A549 (cell line): ENCODE data around the gene CGB3.

ENCODE experiments used
- KDM1A ChIP-seq: fragments of 200-600 bp; sonication (generic); IDR thresholded peaks from 2 replicates; pipeline ENCODE4 v1.6.1; 2016; ENCODE audit warnings: low read depth, mild to moderate bottlenecking
- POLR2A ChIP-seq: IDR thresholded peaks from 2 replicates; pipeline ENCODE4 v1.6.1; 2012; ENCODE audit warnings: mild to moderate bottlenecking, low read length
- SMC3 ChIP-seq: fragments of >200 bp; sonication (Bioruptor Twin); formaldehyde crosslinking; IDR thresholded peaks from 3 replicates; pipeline ENCODE4 v1.6.1; 2018; ENCODE audit warnings: inconsistent platforms
- TP53 ChIP-seq: fragments of 250-450 bp; sonication (Bioruptor Pico); IDR thresholded peaks from 2 replicates; pipeline ENCODE4 v1.5.0; 2021; ENCODE audit warnings: mild to moderate bottlenecking, moderate library complexity
- TF ChIP-seq, protein P1 (sequence below): fragments of >200 bp; sonication (Bioruptor Twin); formaldehyde crosslinking; IDR thresholded peaks from 3 replicates; pipeline ENCODE4 v1.5.1; 2016
- TF ChIP-seq, protein P2 (sequence below): fragments of 150-350 bp; IDR thresholded peaks from 2 replicates; pipeline ENCODE4 v1.6.1; 2014; ENCODE audit warnings: low read depth, mild to moderate bottlenecking, low read length
- TF ChIP-seq, protein P3 (sequence below): fragments of 450-650 bp; IDR thresholded peaks from 2 replicates; pipeline ENCODE4 v1.6.1; 2014; ENCODE audit warnings: antibody characterized with exemption

DNA sequence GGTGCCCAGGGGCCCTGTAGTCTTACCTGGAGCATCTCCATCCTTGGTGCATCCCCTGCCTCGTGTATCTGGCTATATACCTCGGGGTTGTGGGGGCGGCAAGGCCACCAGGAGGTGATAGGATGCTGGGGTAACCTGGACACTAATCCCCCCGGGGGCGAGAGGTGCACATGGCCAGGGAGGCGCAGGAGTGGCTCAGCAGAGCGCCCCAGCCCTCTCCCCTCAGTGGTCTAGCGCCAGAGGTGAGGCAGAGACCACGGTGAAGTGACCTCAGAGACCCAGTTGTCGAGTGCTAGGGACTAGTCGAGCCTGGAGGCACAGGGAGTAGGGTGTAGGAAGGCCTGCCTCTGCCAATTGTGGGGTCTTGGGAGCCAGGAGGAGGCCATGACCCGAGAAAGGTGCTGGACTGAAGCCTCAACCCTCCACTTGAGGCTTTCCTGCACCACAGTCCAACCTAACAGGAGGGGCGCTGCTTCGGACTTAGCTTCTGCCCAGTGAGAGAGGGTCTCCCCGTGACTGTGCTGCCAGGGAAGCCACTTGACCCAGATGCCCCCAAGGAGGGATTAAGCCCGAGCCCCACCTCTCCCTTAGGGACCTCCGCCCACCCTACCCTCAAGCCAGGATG lies 7.0 kb downstream of the CGB3 start, which contains the start of gene LHB:
- TF ChIP-seq, protein P1, sequence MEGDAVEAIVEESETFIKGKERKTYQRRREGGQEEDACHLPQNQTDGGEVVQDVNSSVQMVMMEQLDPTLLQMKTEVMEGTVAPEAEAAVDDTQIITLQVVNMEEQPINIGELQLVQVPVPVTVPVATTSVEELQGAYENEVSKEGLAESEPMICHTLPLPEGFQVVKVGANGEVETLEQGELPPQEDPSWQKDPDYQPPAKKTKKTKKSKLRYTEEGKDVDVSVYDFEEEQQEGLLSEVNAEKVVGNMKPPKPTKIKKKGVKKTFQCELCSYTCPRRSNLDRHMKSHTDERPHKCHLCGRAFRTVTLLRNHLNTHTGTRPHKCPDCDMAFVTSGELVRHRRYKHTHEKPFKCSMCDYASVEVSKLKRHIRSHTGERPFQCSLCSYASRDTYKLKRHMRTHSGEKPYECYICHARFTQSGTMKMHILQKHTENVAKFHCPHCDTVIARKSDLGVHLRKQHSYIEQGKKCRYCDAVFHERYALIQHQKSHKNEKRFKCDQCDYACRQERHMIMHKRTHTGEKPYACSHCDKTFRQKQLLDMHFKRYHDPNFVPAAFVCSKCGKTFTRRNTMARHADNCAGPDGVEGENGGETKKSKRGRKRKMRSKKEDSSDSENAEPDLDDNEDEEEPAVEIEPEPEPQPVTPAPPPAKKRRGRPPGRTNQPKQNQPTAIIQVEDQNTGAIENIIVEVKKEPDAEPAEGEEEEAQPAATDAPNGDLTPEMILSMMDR = no peak
- TF ChIP-seq, protein P2, sequence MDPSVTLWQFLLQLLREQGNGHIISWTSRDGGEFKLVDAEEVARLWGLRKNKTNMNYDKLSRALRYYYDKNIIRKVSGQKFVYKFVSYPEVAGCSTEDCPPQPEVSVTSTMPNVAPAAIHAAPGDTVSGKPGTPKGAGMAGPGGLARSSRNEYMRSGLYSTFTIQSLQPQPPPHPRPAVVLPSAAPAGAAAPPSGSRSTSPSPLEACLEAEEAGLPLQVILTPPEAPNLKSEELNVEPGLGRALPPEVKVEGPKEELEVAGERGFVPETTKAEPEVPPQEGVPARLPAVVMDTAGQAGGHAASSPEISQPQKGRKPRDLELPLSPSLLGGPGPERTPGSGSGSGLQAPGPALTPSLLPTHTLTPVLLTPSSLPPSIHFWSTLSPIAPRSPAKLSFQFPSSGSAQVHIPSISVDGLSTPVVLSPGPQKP = no peak
- TF ChIP-seq SMC3 = no peak
- TF ChIP-seq POLR2A = no peak
- TF ChIP-seq TP53 (CRISPR knock-in tag) = no peak
- no peak for TF ChIP-seq KDM1A
- TF ChIP-seq, protein P3, sequence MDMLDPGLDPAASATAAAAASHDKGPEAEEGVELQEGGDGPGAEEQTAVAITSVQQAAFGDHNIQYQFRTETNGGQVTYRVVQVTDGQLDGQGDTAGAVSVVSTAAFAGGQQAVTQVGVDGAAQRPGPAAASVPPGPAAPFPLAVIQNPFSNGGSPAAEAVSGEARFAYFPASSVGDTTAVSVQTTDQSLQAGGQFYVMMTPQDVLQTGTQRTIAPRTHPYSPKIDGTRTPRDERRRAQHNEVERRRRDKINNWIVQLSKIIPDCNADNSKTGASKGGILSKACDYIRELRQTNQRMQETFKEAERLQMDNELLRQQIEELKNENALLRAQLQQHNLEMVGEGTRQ = no peak
